Fibroblast of gingiva (primary cell): ENCODE measurements around the gene EPAS1.
A peak's percentile ranks its signal among the peaks of the same experiment; 100 is the strongest.

Experiments
- DNase-seq: peaks from one replicate; pipeline ENCODE4 v3.0.0-alpha.2; 2011; ENCODE audit warnings: low read depth

EPAS1 gene

DNA sequence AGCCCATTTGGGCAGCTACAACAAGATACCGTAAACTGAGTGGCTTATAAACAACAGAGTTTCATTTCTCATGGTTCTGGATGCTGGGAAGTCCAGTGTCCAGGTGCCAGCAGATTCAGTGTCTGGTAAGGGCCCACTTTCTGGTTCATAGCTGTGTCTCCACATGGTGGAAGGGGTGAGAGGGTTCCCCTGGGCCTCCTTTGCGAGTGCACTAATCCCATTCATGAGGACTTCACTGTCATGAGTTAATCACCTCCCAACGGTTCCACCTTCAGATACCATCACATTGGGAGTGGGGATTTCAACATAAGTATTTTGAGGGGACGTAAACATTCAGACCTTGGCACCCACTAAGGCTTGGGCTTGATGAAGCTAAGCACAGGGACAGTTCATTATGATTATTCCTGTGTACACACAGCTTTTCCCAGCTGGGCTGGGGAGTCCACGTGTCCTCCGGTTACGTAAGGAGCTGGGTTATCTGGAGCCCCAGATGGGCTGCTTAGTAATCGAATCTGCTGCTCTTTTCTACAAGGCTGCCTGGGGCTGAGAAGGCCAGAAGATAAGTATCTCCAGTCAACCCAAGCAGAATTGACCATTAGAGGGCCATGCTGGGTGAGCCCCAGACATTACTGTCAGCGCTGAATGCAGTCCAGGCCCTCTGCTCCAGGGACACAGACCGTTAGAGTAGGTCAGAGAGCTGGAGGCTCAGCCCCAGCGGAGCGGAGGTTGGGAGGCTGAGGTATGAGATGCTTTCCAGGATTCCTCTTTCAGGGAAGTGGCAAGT is 42.7 kb downstream of the EPAS1 start:
- no peak for DNase-seq

DNA sequence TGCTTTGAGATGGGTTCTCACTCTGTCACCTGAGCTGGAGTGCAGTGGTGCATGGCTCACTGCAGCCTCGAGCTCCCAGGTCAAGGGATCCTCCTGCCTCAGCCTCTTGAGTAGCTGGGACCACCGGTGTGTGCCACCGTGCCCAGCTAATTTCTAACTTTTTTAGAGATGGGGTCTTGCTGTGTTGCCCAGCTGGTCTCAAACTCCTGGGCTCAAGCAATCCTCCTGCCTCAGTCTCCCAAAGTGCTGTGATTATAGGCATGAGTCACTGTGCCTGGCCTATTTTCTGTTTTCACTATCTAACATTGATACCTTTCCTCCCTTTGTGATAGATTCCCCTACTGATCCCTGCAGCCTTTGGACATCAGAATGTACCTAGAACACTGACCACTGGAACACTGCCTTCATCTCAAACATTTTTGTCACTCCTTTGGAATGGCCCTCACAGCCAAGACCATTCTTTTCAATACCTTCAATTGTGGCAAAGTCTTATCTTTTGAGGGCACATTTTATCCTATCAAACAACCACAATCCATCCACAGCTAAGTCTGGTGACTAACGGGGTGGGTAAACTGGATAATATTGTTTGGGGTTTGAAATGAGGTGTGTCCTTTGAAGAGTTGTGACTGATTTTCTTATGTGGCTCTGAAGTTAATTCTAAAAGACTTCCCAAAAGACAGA is 43.7 kb downstream of the EPAS1 start:
- no peak for DNase-seq

DNA sequence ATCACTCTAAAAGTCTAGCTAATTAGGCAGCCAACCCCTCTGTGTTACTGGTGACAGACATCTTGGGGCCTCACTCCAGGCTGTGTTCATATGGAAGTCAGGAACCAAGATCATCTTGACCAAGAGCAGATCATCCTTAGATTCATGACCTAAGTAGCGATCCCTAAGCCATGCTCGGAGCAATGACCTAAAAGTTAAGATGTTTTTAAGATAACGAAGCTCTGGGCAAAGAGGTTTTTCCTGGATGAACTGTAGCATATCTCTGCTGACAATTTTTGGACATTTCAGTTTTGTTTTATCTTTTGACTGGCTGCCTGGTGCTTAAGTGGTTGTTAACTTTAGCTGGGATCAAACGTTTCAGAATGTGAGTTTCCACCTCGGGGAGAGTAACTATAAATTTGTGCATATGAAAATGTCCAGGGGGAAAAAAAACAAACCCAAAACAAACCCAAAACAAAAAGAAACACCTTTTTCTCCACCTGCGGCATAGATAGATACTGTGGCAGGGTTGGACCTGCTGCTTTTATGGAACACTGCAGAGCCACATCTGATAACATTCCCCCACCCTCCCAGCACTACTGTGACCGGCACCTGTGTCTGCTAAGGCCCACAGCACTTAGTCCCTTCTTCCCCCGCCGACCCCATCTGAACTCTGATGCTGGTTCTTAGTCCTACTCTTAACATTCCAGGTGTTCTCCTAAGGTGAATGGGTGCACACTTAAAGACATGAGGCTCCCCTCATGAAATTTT is 45.5 kb downstream of the EPAS1 start:
- DNase-seq, result no peak

DNA sequence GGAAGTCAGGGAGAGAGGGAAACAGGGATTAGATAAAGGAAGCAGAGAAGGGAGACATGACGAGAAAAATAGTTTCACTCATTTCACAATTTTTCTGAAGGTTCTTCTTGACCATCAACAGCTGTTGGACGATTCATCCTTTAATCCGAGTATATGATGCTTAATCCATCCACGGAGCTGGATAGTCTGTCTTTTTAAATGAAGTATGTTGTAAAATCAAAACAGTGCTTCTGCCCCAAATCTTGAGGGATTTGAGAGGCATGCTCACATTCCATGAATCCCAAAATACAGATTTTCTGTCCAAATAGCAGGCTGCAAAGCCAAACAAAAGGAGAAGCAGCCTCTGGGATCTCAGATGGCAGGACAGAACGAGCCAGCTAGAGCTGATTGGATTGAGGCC is 47.5 kb downstream of the EPAS1 start:
- peak; percentile 29 for DNase-seq

DNA sequence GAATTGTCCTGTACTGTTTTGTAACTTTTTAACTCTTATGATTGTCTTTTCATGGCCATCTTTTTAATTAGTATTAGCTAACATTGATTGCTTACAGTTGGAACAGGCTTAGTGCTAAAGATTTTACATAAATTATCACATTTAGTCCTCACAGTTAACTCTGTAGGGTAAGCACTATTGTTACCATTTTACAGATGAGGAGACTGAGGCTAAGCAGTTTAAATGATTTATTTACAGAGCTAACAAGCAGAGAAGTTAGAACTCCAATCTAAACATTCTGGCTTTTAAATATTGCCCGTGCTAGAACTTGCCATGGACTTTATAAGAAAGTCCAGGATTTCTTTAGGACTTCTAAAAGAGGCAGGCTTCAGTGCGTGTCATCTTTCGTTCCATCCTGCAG is 48.6 kb downstream of the EPAS1 start:
- DNase-seq, result no peak

DNA sequence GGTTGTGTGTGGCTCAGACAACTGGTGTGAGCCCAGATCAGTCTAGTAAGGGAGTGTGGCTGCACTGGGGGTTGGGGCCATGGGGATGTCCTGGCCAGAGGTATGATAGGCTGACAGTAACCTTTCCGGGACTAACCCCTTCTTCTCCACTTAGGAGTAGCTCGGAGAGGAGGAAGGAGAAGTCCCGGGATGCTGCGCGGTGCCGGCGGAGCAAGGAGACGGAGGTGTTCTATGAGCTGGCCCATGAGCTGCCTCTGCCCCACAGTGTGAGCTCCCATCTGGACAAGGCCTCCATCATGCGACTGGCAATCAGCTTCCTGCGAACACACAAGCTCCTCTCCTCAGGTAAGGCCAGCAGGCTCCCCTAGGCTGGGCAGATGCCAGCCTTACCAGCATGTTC is 49.5 kb downstream of the EPAS1 start:
- DNase-seq, result no peak

DNA sequence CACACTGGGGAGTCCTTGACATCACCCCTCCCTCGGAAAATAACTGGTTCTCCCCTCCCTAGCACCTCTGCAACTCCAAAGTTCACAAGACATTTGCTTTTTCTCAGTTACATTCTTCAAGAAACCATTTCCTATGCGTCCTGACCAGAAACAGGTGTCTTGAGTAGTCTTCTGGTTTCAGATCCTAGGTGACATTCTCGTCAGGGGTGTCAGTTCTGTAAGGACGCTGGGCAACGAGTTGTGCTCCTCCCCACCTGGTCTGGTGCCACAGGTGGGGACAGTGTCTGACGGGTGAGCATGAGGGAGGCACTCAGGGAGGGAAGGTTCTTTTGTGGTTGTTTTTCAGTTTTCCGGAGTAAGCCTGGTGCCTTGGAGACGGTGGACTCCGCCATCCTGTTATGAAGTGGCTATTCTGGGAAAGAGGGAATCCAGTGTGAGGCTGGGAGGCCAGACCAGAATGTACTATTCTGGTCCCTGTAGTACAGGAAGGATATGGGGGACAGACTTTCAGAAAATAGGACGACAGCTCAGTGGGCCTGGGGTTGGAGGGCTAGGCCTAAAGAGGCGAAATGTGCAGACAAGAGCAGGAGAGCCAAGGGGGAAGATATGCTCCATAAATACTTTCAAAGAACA is 50.6 kb downstream of the EPAS1 start:
- no peak for DNase-seq

DNA sequence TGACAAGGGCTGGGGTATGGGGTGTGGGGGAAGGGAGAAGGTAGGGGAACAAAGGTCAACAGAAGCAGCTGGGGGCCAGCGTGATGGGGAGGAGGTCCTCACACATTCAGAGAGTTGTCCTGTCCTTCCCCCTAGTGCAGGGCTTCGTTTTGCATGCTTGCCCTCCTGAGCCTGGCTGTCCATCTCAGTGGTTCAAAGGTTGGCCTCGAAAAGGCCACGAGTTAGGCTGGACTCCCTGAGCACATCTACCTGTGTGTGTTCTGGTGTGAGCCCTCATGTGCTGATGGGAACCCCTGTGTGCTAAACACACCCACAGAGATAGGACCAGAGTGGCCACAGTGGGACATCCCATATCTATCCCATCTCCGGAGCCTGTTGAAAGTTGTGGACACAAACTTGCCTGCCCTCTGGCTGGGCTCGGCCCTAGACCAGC is 51.9 kb downstream of the EPAS1 start:
- no peak for DNase-seq

DNA sequence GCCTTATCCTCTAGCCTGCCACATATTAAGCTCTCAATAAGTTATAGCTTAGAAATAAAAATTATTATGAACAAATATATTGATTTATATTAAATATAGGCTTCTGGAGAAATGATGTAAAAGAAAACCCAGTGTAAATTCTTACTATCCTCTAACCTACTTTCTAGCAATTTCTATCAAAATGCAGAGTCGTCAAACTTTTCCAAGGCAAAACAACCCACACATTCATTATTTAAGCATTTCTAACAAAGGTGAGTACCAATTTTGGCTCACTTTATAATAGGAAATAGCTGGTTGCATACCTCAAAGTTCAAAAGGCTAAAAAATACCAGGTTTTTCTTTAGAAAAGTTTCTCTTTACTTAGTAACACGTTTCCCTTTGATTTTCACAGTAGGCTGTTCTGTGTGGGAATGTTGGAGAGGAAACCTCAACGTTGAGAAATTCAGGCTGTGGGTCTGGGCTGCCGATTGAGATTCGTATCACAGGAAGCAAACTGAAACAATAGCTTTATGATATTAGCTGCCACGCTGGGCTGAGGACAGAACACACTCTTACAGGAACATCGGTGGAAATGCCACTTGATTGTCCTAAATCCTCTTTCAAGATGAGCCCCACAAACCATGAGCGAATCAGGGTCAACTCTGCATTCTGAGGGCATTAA is 53.0 kb downstream of the EPAS1 start:
- no peak for DNase-seq

DNA sequence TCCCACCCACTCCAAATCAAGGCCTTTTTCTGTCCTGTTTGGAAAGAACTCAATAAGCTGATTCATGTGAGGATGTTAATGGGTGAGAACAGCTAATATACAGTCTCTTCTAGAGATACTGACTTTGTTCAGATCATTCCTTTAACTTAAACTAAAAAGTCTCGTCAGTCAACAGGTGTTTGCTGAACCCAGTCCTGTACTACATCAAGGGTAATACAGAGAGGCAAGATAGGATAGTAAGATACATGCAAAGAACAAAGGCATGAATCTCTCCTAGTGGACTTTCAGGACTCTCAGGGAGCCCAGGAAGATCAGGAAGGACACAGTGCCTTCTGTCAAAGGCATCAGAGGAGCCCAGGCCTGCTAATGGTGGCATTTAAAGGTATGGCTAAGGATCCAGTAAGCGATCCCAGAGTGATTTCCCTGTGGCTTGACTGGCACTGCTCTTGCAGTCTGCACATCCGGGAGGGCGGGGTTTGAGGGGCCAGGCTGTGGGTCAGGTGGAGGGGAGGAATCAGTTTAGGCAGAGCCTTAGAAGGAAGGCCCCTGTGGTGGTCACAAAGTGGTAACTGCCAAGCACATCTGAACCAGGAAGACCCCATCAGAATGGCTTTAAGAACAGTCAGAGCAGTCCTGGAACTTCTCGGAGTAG is 54.0 kb downstream of the EPAS1 start:
- no peak for DNase-seq

DNA sequence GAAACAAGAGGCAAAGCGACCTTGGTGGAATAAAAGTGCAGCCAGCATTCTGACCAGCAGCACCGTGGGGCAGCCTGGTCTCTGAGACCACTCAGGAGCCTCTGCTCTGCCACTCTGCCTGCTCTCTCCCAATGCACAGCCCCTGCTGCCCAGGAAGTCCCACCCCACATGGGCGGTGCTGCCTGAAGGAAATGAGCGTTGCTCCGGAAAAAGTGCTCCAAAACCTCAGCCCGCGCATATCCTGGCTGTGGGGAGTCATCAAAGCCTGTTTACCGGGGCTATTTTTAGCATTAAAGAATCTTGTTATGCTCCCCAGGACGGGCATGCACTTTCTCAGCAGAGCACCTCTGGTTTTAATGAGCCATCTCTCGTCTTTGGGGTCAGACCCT is 54.5 kb downstream of the EPAS1 start:
- no peak for DNase-seq

DNA sequence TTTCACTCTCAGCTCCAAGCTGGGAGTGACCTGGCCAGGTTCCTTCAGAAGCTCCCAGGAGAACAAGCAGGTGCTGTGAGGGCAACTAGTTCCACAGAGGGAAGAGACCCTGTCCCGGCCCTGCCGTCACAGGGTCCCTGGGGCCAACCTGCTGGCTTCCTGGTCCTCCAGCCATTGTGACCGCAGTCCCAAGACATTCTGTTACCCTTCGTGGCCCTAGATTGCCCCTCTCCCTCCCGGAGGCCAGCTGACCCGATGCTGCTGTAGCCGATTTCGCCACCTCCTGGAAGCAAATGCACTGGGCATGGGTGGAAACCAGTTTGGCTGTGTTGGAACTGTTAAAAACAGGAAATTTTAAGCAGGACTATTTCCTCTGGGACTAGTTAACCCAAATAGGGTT is 55.4 kb downstream of the EPAS1 start:
- DNase-seq, result no peak

DNA sequence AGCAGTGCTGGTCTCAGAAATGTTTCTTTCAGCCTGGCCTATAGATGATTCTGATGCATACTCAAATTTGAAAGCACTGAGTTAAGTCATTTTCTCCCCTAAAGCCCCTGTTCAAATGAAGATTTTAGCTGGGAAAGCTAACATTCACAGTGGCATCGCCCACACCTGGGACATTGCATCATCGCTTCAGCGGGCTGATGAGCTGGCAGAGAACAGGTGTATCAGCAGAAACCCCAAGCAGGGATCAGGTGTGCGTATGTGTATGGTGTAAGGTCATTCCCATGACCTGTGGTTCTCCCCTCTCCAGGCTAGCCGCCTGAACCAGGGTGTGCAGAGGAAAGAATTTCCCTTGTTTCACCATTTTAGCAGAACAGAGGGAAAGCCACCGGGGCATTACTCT is 56.3 kb downstream of the EPAS1 start:
- DNase-seq, result no peak

DNA sequence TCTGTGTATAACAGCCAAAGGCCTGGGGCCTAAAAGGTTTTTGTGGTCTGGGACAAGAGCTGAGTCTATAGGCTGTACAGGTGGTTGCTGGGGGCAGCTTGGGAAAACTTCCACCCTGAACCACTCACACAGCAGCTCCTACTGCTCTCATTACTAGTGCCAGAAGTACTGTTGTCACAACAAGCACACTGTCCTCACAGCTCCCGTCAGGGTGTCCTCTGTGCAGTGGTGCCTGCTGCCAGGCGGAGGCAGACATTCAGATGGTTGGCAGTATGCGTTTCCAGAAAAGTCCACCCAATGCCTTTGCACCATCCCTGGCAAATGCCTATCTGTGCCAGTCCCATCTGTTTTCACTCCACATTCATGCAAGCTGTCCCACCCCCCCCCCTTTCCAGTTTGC is 58.5 kb downstream of the EPAS1 start:
- no peak for DNase-seq

DNA sequence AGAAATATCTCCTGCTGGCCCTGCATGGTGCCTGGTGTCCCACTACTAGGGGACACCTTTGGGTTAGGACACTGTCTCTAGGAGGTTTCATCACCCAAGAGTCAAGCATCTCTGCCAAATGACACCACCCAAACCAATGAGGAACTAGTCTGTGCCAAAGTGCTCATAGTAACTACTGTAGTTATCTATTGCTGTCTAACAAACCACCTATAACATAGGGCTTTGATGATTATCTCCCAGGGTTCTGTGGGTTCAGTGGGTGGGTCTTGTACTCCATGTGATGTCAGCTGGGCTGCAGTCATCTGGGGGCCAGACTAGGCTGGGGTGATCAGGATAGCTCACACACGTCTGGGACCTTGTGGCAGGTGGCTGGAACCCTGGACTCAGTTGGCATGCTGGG is 59.8 kb downstream of the EPAS1 start:
- no peak for DNase-seq

DNA sequence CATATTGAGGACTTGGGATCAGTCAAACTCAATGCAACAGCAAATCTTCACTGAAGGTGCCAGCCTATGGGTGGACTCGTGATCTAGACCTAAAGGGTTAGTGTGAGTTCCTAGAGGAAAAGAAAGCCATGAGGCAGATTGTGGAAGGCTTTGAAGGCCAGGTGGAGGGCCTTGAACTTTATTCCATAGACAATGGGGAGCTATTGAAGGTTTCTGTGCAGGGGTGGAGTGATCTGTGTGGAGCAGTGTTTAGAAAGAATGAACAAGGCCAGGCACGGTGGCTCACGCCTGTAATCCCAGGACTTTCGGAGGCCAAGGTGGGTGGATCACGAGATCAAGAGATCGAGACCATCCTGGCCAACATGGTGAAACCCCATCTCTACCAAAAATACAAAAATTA is 61.5 kb downstream of the EPAS1 start:
- no peak for DNase-seq

DNA sequence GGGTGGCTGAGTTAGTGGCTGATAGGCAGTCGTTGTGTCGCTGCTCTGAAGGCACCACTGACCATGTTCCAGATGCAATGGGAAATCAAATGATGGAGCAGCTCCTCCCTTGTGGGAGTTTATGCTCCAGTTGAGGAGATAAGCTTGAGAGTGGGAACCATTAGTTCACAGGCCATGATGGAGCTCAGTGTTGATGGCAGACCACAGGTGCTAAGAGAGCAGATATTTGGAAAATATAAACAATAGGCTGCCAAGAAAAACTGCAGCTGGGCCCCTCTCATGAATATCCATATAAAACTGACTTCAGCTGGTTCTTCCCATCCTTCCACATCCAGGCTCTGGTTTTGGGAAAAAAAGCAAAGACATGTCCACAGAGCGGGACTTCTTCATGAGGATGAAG is 63.1 kb downstream of the EPAS1 start:
- no peak for DNase-seq

DNA sequence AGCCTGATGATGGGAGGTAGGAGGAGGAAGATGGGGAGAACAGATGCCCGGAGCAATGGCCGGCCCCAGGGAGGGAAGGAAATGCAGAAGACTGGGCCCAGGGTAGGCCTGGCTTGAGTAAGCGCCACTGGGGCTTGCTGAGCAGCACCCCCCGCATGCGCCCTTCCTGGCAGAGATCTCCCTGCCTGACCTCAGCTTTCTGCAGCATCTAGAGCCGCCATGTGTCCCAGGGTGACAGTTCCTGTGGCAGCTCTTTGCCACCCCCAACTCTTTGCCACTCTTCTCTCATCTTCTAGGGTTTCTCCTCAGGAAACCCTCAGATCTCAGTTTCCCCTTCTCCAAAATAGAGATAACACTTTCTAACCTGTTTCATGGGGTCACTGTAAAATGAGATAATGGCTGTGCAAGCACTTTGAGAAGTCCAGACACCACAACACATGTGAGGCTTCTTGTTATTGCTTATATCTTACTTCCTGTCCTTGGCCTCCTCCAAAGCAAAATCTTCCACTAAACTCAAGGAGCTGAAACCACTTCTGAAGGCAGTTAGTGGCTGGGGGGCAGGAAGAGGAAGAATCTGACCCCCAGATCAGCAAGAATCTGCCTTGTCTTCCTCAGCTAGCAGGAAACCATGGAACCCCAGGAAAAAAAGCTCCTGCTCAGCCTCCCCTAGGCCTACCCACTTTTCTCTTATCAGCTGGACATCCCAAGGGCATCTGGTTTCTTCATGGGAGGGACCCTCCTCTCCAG is 64.9 kb downstream of the EPAS1 start:
- no peak for DNase-seq

DNA sequence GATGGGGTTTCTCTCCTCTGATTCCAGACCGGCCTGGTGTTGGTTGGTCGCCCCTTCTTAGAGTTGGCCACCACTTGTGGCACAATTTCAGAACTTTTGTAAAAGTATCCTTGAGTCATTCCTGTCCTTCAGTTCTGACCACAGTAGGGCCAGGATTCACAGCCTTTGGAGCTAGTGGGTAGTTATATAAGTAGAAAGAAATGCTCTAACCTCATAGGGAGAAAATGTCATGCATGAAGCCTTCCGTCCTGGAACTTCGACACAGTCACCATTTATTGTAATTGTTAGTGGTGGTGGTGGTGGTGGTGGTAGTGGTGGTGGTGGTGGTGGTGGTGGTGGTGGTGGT is 65.4 kb downstream of the EPAS1 start:
- no peak for DNase-seq

DNA sequence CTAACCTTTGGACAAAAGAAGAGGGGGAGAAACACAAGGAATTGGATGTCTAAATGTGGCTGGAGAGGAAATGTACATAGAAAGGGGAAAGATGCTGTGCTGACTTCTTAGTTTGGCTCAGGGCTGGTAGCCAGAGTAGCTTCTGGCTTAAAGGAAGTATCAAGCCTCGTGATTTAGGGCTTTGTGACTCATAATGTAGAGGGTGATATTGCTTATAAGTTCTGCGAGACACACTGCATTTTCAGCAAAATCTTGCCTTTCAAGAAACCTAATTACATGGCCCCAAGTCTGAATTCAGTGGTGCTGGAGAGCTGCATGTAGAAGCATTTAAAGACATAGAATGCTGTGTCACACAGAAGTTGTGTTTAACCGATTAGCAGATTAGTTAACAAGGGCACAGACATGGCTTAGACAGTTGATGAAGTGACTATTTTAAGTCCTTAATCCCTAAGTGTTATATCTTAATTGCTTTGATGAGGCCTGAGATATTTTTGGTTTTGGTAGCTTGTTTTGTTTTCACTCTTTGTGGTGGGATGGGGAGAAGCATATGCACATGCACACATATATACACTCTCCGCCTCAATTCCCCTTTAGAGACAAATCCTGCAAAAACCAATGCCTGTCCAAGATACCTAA is 66.4 kb downstream of the EPAS1 start:
- DNase-seq, result peak; percentile 43
